MV-4-11 (cell line): ENCODE measurements around the gene DLK1.

ENCODE experiments used
- DNase-seq: peaks from one replicate; lab custom pipeline; 2025; lab: John Stamatoyannopoulos, UW

The DLK1 gene

DNA sequence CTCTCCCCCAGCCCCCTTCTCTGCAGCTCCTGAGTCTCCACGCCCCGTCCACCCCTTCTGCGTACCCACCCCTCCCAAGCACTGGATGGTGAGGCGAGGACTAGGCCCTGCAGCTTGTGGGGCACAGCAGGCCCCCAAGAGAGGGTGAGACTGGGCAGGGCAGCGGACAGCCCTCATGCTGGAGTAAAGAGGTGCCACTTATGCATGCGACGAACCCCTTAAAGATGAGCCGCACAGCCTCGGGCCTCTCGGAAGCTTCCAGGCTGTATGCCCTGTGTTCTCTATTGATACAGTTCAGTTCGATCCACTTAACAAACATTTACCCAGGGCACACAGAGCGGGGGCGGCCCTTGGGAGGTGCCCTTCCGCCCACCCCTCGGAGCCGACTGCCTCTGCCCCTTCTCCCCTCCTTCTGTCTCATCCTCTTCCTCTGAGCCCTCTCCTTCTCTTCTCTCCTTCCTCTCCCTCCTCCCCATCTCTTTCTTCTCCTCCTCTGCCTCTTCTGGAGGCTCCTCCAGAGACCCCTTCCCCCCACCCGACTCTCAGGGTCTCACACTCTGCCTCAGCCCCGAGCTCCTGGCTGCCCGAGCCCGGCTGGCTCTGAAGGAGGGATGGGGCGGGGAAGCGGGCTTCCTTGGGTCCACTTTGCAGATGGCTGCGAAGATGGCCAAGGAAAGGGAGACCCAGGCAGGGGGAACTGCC lies 32.7 kb upstream of the DLK1 start:
- no peak for DNase-seq

DNA sequence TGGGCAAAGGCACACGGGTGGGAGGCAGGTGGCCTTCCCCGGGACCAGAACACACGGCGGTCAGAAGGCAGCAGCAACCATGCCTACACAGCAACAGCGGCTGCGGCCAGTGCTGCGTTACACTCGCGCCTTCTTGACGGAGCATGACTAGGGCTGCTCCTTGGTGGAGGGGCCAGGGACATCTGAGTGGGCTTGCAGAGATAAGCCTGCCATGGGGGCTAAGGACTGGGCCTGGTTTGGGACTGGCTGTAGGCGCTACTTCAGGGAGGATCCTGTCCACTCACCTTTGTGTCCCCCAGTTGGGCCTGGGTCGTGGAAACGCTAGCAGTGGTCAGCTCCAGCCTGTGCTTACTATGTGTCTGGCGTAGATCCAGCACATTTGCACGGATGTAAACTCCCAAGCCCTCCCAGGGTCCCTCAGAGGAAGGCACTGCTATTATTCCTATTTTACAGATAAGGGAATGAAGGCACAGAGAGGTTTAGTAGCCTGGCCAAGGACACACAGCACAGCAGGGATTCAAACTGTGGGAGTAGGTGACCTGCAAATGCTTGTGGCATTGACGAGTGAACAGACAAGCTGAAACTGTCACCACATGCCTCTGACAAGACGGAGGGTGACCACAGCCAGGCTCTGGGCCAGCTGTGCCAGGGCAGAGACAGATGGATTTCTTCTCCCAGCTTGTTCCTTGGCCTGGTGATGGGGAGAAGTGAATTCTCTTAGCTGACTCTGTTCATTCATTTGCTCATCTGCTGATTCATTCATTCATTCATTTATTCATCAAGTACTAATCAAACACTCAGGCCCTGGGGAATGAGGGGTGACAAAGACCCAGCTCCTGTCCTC lies 31.9 kb upstream of the DLK1 start:
- DNase-seq = no peak

DNA sequence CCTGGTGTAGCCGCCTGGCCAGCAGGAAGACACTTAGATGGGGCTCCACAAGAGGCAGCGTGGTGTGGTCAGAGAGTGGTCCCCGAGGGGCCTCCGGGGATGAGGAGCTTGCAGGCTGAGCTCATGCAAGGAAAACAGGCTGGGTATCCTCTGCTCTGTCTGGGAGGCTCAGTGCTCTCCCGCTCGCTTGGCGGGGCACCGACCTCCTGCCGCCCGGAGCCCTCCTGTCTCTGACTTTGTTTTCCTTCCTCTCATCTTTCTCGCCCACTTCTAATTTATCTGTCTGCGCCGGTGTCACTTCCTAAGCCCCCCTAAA lies 31.3 kb upstream of the DLK1 start:
- DNase-seq = no peak

DNA sequence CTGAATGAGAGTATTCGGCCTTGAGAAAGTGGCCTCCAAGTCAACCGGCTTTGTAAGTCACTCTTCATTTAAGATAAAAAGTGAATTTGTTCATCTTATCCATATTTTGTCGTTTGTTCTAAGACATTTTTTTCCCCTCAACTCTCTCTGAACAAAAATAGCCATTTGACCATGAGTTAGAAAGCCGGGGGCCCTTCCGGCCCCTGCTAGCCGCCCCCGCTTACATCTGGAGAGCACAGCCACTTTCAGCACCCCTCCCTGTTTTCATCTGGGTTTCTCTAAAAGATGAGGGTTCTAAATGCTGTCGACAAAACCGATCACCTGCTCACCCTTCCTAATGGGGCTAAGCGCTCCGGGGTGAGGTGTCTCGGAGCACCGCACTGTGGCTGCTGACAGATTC lies 30.7 kb upstream of the DLK1 start:
- no peak for DNase-seq

DNA sequence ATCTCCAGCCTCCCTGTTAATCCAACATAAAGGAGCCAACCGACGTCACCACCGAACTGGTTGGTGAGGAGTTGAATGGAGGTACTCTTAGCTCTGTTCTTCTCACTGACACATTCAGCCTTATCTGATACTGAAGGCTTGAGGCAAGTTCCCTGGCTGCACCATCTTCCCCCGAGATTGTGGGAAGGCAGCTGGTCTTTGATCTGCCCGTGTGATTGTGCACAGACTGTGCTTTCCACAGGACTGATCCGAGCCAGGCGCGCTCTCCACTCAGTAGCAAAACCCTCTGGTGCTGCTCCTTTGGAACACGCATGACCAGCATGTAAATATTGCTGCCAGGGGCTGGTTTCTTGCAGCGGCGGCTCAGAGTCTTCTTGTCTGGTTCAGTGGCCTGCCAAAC lies 30.1 kb upstream of the DLK1 start:
- DNase-seq = no peak

DNA sequence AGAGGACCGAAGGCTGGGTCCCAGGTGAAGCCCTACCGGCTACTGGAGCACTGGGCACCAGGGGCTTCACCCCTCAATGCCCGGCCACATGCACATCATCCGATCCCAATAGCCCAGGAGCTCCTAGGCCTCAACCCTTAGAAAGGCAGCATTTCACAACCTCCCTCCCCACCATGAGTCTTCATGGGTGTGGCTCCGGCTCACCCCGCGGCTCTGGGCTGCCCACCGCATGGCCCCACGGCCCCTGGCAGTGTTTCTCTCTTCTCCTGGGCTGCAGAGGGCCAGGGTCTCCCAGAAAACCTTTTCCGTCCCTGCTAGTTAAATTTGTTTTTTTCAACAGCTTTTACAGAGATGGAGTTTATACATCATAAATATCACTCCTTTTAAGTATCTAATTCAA lies 28.6 kb upstream of the DLK1 start:
- no peak for DNase-seq

DNA sequence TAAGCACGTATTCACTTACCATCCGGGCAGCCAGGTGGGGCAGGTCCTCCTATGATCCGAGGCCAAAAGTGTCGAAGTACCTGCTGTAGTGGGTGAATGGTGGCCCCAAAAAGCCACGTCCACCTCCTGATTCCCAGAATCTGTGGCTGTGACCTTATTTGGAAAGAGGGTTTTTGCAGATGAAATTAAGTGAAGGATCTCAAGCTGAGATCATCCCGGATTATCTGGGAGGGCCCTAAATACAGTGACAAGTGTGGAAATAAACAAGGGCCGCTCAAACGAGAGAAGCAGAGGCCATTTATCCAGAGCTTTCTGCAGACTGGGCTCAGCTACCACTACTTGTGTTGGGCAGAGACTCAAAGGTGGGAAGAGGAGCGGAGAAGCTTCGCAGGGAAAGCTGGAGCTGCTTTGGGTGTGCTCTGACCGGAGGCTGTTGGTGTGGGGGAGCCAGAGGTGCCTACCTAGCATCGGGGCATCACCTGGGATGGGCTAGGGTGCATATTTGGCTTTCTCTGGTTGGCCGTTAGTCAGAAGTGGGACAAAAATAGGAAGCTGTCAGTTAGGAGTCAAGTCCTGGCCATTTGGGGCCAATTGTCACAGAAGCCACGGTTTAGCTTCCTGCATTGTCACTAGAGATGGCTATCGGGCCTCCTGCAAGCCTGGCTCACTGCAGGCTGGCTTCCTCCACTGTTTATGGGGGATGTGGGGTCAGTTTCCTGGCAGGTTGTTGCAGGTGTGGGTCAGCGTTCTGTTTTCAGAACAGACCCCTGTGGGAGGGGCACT lies 27.8 kb upstream of the DLK1 start:
- no peak for DNase-seq

DNA sequence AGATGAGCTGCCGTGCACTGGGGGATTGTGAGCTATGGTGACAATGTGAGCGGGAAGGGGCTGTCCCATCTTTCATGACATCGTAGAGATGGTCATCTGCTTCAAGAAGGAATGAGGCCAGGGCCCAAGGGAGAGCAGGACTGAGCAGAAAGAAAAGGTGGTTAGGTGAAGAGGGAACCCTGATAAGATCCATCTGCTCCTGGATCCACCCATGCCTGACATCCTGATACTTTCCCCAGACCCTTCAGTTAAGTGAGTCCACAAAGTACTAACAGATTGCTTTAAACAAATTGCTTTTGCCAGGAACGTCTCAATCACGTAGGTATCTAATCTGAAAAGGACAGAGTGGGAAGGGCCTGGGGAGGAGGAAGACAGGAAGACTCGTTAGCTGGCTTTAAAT lies 25.4 kb upstream of the DLK1 start:
- no peak for DNase-seq

DNA sequence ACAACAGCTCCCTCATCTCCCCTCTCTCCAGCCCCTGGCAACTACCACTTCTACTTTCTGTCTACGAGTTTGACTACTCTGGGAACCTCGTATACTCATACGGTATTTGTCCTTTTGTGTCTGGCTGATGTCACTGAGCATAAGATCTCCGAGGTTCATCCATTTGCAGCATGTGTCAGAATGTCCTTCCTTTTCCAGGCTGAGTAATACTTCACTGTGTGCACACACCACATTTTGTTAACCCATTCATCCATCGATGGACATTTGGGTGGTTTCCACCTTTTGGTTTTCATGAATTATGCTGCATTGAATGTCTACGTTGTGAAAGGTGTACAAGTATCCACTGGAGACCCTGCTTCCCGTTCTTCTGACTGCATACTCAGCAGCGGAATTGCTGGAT lies 24.1 kb upstream of the DLK1 start:
- no peak for DNase-seq

DNA sequence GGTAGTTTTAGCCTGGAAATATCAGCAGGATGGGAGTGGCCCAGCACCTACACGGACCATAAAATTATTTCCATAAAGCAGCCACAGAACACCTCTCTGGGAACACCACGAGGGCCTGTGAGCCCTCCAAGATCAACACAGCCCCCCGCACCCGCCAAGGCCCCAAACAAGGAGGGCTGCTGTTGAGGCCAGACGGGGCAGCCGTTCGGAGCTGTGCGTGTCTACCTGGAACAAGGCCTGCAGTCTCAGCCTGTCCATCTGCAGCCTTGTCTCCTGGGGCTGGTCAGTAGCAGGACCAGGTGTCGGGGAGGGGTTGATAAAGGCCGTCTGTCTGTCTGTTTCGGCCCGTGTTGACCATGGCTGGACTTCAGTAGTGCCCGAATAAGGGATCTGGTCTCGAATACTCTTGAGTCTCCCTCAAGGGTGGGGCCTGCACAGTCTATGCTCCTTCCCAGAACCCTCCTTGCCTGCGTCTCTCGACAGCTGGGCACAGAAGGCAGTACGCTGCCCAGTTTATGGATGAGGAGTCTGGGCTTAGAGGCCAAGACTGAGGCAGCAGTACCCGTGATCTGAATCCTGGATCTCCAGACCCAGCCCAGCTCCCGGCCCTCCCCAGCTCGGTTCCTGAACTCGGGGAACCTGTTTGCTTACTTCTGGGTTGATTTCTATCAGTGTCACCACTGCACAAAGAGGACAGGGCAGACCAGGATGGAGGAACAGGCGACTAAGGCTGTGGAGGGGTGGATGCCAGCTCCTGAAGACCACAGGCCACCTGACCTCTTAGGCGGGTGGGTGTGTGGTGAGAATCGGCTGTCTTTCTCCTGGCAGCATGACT lies 23.1 kb upstream of the DLK1 start:
- no peak for DNase-seq

DNA sequence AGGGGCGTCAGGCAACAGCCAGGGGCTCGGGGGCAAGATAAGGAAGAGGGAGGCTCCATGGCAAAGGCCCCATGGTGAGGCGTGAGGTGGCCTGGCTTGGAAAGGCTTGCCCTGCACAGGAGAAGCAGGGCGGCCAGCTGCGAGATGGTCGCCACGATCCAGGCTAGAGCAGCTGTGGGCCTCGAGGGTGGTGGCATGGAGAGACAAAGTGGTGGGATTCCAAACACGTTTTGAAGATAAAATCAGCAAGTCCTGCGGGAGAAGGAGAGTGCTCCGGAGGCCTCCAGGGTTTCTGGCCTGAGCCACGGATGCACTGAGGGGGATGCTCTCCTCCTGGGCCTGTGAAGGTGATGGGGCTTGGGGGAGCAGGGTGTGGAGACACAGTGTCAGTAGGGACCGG lies 20.5 kb upstream of the DLK1 start:
- DNase-seq = no peak

DNA sequence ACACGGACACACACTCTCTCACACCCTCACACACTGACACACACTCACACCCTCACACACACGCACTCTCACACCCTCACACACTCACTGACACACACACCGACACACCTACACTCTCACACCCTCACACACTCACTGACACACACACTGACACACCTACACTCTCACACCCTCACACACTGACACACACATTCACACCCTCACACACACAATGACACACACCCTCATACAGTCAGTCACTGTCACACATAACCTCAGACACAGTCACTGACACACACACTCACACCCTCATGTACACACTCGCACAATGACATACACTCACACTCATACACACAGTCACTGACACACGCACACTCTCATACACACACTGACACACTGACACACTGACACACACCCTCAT lies 19.8 kb upstream of the DLK1 start:
- DNase-seq = no peak

DNA sequence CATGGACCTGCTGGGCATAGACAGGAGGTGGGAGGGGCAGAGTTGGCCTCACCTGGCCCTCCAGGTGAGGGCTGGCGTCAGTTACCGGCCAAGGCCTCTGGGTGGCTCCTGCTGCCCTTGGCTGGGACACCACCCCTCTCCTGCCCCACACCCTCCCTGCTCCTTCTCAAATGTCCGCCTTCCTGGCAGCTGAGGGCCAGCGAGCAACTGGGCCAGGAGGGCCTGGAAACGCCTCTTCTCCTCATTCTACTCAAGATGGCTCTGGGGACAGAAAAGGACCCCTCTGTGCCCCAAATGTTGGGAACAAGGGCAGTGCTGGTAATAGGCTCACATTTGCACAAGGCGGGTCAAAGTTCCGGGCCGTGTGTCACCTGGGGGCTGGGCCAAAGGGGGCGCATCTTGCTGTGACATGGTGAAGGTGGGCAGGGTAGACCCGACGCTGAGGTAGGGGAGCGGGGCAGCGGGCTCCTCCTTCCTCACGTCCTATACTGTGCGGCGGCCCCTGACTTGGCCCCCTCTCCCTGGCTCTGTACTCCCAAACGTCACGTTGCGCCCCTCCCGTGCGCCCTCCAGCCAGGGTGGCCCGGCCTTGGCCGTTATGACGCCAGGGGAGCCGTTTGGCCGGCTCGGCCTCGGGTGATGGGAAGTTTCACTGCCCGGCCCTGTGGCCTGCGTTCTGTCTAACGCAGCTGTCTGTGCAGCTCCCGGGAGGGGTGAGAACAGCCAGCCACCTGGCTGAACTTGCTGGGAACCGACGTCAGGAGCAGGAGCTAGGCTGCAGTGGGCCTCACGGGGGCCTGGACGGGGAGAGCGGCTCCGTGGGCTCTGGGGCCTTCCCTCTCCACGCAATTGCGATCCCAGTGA lies 18.0 kb upstream of the DLK1 start:
- no peak for DNase-seq

DNA sequence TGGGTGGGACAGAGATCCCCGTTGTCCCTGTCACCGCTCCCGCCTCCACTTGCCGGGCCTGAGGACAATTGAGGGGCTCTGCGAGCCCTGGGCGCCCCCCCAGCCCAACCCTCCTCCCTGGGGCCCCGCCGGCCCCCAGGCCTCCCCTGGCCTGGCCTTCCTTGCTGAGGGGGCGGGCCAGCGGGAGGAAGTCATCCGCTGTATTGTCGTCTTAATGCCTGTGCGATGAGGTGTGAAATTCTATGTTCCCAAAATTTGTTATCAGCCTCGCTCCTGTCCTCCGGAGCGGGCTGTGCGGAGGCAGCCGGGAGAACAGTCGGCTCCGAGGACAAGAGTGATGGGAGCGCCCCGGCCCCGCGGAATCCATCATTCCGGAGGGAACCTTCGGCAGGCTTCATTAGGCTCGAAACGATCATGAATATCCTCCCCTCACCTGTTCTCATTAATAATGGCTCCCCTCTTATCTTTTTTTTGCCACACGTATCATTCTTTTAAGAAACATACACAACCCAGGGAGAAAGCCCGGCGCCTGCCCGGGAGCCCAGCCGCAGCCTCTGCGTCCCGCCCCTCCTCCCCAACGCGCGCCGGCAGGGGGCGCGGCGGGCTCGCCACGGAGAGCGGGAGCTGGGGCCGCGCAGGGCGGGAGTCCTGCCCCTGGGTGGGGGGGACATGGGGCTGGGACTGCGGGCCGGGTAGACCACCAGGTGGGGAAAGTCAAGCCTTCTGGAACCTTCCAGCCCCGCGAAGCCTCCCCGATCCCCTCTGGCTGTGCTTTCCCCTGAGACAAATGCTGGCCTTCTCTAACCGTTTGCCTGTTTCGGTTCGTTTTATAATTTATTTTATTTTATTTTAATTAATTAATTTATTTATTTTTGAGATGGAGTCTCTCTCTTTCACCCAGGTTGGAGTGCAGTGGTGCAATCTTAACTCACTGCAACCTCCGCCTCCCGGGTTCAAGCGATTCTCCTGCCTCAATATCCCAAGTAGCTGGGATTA lies 17.1 kb upstream of the DLK1 start:
- no peak for DNase-seq

DNA sequence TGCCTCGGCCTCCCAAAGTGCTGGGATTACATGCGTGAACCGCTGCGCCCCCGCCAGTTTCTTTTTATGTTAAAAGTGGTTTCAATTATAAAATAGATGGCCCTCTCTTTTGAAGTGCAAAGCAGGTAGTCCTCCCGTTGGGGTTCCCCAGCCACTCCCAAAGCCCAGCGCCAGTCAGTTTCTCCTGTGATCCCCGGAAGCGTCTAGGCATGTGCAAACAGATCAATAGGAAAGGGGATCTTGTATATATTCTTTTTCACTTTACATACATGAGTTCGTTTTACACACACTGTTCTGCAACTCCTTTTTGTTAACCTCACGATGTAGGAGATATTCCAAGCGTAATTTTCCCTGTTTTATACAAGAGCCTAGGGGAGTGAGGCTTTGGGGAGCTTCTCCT lies 16.3 kb upstream of the DLK1 start:
- no peak for DNase-seq

DNA sequence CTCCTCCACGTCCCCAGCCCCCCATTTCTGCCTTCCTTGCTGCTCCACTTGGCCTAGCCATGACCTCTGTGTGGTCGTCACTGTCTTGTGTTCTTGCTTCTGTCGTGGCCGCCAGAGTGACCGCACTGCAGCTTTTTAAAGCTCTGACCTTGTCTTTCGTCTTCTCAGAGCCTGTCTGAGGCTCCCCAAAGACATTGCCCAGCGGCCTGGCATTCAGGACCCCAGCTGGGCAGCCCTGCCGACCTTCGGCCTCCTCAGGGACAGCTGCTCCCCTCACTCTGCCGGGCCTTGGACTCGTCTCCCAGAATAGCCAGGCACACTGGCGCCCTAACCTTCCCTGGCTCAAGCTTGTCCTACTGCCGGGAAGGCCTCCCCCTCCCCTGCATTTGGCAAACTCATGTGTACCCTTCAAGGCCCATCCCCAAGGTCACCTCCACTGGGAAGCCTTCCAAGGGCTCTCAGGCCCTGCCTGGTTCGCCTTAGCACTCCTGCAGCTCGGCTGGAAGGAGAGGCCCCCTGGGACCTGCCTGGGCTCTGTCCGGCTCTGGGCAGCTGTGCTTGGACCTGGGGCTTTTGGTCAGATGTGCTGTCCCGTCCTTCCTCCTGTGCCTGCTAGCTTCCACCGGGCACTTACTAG lies 15.7 kb upstream of the DLK1 start:
- DNase-seq = no peak

DNA sequence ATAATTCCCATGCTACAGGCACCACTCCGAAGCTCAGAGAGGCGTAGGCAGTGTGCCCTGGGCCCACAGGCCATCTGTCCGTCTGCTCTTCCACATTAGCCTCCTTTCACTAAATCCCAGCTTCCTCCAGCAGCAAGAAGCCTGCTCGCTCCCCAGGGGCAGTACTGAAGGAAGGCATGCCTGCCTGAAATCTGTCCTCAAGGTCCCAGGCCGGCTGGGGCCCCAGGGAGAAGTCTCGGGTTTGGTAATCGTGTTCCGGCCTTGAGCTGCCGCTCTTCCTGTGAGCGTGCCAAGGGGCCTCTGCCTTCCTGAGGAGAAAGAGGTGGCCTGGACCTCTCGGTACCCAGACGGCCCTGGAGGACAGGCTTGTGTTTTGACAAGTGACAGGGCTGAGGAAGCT lies 15.2 kb upstream of the DLK1 start:
- no peak for DNase-seq

DNA sequence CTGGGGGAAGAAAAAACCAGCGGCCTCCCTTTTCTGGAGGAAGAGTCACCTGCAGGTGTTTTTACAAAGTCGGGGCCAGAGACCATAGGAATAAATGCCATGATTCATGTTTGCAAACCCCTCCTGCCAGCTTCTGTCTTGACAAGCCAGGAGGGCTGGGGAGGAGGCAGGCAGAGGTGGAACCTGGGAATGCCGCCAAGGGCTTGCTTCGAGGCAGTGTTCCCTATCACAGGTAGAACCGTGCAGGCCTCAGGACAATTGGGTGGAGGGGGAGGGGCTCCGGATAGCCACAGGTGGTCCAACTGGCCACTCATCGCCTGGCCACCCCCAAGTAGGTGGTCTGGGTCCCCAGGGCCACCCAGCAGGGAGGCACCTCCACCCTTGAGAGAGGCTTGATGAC lies 14.2 kb upstream of the DLK1 start:
- DNase-seq = no peak

DNA sequence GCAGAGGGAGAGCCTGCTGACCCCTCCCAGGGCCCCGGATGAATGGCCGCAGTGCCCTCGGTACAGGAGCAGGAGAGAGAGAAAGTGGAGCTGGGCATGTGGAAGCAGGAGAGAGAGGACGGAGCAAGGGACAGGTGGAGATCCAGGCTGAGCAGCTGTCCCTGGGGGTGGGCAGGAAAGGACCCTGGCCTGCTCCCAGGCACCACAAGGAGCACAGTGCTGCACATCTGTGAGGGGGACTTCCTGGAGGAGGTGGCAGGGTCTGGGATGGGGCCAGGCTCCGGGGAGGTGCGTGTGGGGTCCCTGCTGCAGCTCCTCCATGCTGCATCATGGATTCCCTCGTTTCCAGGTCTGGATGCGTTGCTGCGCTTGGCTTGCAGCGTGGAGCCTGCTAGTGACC lies 13.0 kb upstream of the DLK1 start:
- DNase-seq = no peak
